Measurements from ENCODE around the gene BABAM2.
"Not testable (repeated sequence)": the region's sequence is repeated elsewhere in the genome, so short reads cannot be mapped to it uniquely, and the experiment has no call there.

BABAM2 gene

GRCh38 chr2:27890146-27890923, at the start of gene BABAM2, which contains the start of gene RBKS:
Gene BABAM2 (plus strand): TSS chr2:27890729. CDS start chr2:27894557, 3,828 bp downstream.
Gene RBKS (minus strand): TSS chr2:27890387. CDS start chr2:27890345, 42 bp downstream.
- DNase-seq, result peak; percentile 90

DNA sequence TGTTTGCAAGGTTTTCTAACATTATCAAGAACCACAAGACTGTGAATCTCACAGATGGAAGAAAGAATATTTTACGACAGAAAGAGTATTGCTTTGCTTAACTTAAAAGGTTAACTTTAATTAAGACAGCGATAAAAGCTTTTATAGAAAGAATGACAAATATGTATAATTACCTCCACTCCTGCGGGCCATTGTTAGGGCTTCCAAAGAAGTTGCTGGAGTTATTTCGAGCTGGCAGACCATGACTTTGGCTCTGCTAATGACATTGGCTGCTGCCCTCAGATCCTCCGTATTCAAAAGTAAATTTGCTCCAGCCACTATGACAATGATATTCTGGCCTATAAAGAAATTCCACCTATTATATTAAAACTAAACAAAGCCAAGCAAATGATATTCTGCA, 47.6 kb upstream of the BABAM2 start:
- DNase-seq, result no peak

DNA sequence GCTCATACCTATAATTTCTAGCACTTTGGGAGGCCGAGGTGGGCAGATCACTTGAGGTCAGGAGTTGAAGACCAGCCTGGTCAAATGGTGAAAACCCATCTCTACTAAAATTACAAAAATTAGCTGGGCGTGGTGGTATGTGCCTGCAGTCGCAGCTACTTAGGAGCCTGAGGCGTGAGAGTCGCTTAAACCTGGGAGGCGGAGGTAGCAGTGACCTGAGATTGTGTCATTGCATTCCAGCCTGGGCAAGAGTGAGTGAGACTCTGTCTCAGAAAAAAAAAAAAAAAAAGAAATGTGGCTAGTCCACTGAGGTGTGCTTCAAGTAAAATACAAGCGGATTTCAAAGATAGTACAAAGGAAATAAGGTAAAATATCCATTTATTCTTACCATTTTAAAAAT, 46.5 kb upstream of the BABAM2 start:
- no peak for DNase-seq

DNA sequence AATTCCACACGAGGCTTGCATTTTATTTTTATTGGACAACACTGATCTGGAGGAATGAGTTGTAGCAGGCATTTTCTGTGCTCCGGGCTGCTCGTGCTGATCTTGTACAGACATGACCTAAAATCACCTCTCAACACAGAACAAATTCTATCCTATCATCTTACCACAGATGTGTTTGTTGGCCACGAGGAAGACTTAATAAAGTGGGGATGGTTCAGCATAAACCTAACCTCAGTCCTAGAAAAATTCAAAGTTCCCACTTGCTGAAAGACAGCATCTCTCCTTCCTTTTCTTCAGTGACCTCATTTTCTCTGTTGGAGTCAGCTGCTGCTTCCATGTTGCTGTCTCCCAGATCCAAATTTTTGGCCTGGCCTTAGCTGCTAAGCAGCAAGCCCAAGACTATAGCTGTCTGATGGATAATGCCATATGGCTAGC, 45.7 kb upstream of the BABAM2 start:
- no peak for DNase-seq

GRCh38 chr2:27847333-27847732, 43.2 kb upstream of the BABAM2 start:
- DNase-seq, result no peak

DNA sequence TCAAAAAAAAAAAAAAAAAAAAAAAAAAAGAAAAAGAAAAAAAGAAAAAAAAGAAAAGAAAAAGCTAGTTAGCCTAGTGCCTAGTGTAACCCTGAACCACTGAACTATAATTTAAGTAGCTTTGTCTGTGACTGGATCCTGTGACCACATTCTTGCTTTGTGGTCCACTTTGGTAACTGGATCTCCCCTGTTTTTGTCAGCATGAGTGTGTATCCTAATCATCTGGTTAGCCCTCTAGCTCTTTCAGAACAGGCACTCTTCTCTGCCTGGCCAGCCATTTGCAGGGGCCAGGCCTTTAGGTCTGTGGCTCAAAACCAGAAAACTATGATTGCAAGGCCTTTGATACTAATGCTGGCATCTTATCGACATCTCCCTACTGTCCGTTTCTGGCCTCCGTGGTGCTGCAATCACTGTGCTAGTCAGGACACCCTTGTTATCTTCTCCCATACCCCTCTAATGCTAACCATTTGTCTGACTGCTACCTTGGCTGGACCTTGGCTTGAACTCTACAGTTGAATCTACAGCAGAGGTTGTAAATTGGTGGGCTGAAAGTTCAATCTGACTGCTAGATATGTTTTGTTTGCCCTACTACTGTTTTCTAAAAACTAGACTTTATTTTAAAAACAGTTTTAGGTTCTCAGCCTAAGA, 40.8 kb upstream of the BABAM2 start:
- no peak for DNase-seq

- DNase-seq, result no peak
Measured at GRCh38 chr2:27852691-27853090, 37.8 kb upstream of the BABAM2 start.

GRCh38 chr2:27854229-27854862, 36.2 kb upstream of the BABAM2 start:
- no peak for DNase-seq

GRCh38 chr2:27855476-27855875, 35.1 kb upstream of the BABAM2 start:
- no peak for DNase-seq

DNA sequence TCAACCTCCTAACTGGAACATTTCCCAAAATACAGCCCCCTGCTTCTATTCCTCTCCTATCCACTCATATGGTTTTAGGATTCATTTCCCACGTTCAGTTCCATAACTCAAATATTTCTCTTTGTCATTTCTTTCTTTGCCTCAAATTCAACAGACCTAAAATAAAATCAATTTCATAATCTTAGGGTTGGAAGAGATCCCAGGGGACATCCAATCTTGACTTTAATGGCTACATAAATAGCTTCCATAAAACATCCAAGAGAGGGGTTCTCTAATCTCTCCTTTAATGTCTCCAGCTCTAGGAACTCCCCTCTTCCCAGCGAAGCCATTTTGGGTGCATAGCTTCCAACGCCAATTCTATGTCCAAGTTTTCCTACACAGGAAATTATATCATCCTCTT, 34.1 kb upstream of the BABAM2 start:
- no peak for DNase-seq

DNA sequence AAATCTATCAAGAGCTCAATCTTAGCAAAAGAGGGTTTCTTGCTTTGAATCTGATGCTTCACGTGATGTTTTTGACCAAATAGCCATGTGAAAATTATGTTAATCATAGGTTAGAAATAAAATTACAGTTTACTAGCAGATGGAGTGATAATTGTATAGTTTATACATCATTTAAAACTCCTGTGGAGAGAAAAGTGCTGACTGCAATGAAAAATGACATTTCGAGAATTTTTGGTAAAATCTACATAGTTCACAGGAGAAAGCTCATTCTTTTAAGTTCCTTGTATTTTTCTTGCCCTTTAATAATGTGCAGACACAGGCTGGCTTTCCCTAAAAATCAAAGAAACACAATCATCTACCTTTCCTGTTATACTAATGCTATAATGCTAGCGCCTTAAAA, 33.6 kb upstream of the BABAM2 start:
- no peak for DNase-seq

GRCh38 chr2:27857417-27858172, 32.9 kb upstream of the BABAM2 start:
- no peak for DNase-seq

- DNase-seq, result no peak
Measured at GRCh38 chr2:27860111-27860510, 30.4 kb upstream of the BABAM2 start.

DNA sequence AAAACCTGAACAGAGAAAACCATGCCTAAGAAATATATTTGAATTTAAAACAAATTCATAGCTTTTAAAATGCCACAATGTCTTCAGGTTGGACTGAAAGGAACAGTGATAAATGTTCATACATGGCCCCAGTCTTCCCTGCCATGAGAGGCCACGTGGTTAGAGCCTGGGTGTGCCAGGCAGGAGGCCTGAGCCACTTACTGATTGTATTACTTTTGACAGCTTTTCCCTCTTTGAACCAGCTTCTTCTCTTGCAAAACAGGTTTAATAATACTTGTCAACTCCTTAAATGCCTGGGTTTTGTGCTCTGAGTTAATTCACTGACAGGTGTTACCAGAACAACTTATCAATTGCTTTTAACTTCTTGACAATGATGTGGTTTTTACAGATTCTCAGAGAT, 27.4 kb upstream of the BABAM2 start:
- DNase-seq, result no peak

- not testable (repeated sequence) for DNase-seq
Measured at GRCh38 chr2:27863955-27864354, 26.6 kb upstream of the BABAM2 start.

GRCh38 chr2:27866237-27866636, 24.3 kb upstream of the BABAM2 start:
- no peak for DNase-seq

DNA sequence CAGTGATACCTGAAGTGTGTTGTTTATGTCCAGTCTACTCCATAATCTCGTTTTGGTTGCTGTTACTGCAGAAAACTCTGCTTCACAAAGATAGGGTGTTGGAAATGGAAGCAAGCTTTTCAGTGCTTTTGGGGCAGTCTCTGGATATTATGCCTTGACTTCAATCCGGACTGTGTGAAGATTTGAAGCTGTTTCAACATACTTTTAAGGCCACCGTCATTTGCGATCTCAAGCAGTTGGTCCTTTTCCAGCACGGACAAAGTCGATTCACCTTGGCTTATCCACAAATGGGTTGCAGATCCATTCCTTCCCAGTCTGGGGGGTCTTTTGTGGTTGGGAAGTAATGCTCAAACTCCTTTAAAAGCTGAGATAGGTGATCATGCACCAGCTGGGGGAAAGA, 20.8 kb upstream of the BABAM2 start:
- no peak for DNase-seq

DNA sequence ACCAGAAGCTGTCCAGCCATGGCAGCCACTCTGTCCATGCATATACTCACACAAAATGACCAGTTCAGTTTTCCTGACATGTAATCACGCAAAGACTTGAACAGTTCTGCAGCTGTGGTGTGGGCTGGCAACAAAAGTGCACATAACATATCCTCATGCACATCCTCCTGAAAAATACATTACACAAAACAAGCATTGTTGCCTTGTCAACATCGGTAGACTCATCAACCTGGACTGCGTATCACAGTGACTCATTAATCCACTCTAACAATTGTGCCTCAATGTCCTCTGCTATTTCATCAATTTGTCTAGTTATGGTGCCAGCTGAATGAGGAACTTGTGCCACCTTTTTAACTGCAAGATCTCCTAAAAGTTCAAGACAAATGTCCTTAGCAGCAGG, 19.8 kb upstream of the BABAM2 start:
- no peak for DNase-seq

DNA sequence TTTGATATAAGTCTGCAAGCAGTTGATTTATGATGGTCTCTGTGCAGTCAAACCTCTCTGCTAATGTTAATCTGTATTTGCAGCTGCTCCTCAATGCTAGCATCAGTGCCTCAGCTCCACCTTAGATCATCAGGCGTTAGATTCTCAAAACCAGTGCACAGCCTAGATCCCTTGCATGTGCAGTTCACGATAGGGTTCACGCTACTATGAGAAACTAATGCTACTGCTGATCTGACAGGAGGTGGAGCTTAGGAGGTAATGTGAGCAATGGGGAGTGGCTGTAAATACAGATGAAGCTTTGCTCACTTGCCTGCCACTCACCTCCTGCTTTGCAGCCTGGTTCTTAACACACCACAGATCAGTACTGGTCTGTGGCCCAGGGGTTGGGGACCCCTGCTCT, 18.7 kb upstream of the BABAM2 start:
- no peak for DNase-seq

GRCh38 chr2:27873091-27873490, 17.4 kb upstream of the BABAM2 start:
- no peak for DNase-seq

GRCh38 chr2:27875089-27875881, 15.2 kb upstream of the BABAM2 start:
- DNase-seq, result no peak

DNA sequence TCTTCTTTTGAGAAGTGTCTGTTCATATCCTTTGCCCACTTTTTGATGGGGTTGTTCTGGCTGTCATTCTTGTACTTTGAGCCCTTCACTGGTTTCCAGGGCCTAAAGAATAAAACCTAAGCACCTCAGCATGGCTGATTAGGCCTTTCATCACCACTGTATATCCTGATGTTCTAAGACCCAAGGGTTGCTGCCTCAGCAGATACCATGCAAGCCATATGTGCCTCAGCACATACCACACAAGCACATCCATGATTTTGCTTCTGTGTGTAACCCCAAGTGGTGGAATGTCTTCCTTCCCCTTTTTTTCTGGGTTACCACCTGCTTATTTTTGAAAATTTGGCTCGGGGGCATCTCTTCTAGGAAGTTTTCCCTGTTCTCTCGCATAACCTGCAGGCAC, 11.7 kb upstream of the BABAM2 start:
- DNase-seq, result no peak

Measured in stimulated activated CD4-positive, alpha-beta T cell treated with anti-CD3 and anti-CD28 coated beads, Interleukin-12 subunit alpha, Interleukin-12 subunit beta, amount 100 ng/mL, for 4 hours (primary cell).